Epithelial cell of proximal tubule (primary cell): ENCODE results near the gene TAS2R50. TPM values are rescaled to one million over a fixed set of nuclear protein-coding genes. Genes with fewer than 3 reads are reported as not detected.
A peak's percentile ranks its signal among the peaks of the same experiment; 100 is the strongest.
"Not testable (repeated sequence)": the region's sequence is repeated elsewhere in the genome, so short reads cannot be mapped to it uniquely, and the experiment has no call there.

Experiments used
- DNase-seq: peaks from one replicate; pipeline ENCODE4 v3.0.0-alpha.2; 2011; ENCODE audit warnings: low read depth
- H3K4me3 ChIP-seq: 2 replicates; pipeline ENCODE4 v1.5.1; 2011; ENCODE audit warnings: low read depth, mild to moderate bottlenecking, low read length
- CTCF ChIP-seq: conservative IDR thresholded peaks from 2 replicates; pipeline ENCODE4 v1.5.1; 2012; ENCODE audit warnings: low read depth, mild to moderate bottlenecking, low read length
- total RNA-seq: library from RNA; depleted of rRNA; stranded (reverse); fragments of >200 nt; gene quantifications from 2 replicates; pipeline ENCODE4 v1.2.3, GENCODE V29; 2015

Gene TAS2R50
- not detected in 2 replicates for total RNA-seq

GRCh38 chr12:10986812-10987211 lies at the start of gene TAS2R50:
Gene TAS2R50 (minus strand): TSS chr12:10986912. CDS start chr12:10986860, 52 bp downstream.
- no peak for TF ChIP-seq CTCF

GRCh38 chr12:11033959-11034358 lies 47.2 kb upstream of the TAS2R50 start:
- not testable (repeated sequence) for H3K4me3 ChIP-seq, DNase-seq

More at GRCh38 chr12:10986812-10987211, at the start of gene TAS2R50:
- H3K4me3 ChIP-seq, result no peak within 1 kb of the TSS
- no peak for DNase-seq

- H3K4me3 ChIP-seq, result no peak within 1 kb of the TSS
- DNase-seq, result no peak
- TF ChIP-seq CTCF, result no peak
Measured at GRCh38 chr12:11031307-11031706, 44.6 kb upstream of the TAS2R50 start, which contains the start of gene TAS2R31. Gene TAS2R31 (minus strand): TSS chr12:11031407. CDS start chr12:11031335, 72 bp downstream.

GRCh38 chr12:11026118-11026517 lies 39.4 kb upstream of the TAS2R50 start:
- no peak for DNase-seq
- TF ChIP-seq CTCF, result peak; percentile 17
- H3K4me3 ChIP-seq, result no peak overlapping the region

GRCh38 chr12:11023387-11023786 lies 36.7 kb upstream of the TAS2R50 start:
- DNase-seq, result no peak
- no peak overlapping the region for H3K4me3 ChIP-seq
- no peak for TF ChIP-seq CTCF

- DNase-seq, result no peak
- no peak for TF ChIP-seq CTCF
- no peak within 1 kb of the TSS for H3K4me3 ChIP-seq
Measured at GRCh38 chr12:11022520-11022919, 35.8 kb upstream of the TAS2R50 start, which contains the start of gene TAS2R19. Gene TAS2R19 (minus strand): TSS chr12:11022620. CDS start chr12:11022571, 49 bp downstream.

GRCh38 chr12:11016937-11017336 lies 30.2 kb upstream of the TAS2R50 start:
- no peak for TF ChIP-seq CTCF

More at GRCh38 chr12:11016937-11017336, 30.2 kb upstream of the TAS2R50 start:
- no peak overlapping the region for H3K4me3 ChIP-seq
- DNase-seq, result no peak
